PC-9 (cell line): ENCODE measurements around the gene FGF14. TPM values are rescaled to one million over a fixed set of nuclear protein-coding genes. Genes with fewer than 3 reads are reported as not detected.

ENCODE experiments used
- BruUV-seq: library from RNA; stranded (reverse); fragments of 400-500 nt; replicated peaks from 2 replicates; lab custom pipeline; 2021; lab: Mats Ljungman, UMichigan
- CTCF ChIA-PET: fragments of 300-600 bp; sonication (Branson Sonifier 250); formaldehyde crosslinking; loops from one replicate; lab custom pipeline; 2022; ENCODE audit warnings: antibody characterized with exemption; lab: Charles Lee
- POLR2A ChIA-PET: fragments of 300-600 bp; sonication (Branson Sonifier 250); formaldehyde crosslinking; loops from one replicate; lab custom pipeline; 2022; ENCODE audit warnings: antibody characterized with exemption; ENCODE audit not compliant: unreplicated experiment; lab: Charles Lee
- DNase-seq, 2 experiments: peaks; one replicate each; pipeline versions ENCODE4 v3.0.0 to v3.0.0-alpha.2; 2015 to 2022; ENCODE audit warnings: mixed read lengths in 1 of 2
- H2AFZ ChIP-seq: fragments of 200-600 bp; sonication (generic); 2 replicates; pipeline ENCODE4 v1.8.1; 2017; ENCODE audit warnings: antibody characterized with exemption
- H3F3A ChIP-seq: fragments of 200-600 bp; sonication (generic); 2 replicates; pipeline ENCODE4 v1.8.1; 2017; ENCODE audit warnings: antibody characterized with exemption, mild to moderate bottlenecking, low read depth; ENCODE audit not compliant: insufficient read depth
- H3K27ac ChIP-seq: fragments of 200-600 bp; sonication (generic); 2 replicates; pipeline ENCODE4 v1.6.1; 2016; ENCODE audit warnings: mixed run types
- H3K27me3 ChIP-seq: fragments of 200-600 bp; sonication (generic); 2 replicates; pipeline ENCODE4 v1.6.1; 2016; ENCODE audit warnings: low read depth, mixed run types; ENCODE audit not compliant: insufficient read depth
- H3K36me3 ChIP-seq: fragments of 200-600 bp; sonication (generic); 2 replicates; pipeline ENCODE4 v1.6.1; 2016; ENCODE audit warnings: low read depth, mixed run types
- H3K4me1 ChIP-seq: fragments of 200-600 bp; sonication (generic); replicated peaks from 2 replicates; pipeline ENCODE4 v1.6.1; 2016; ENCODE audit warnings: mixed run types; ENCODE audit not compliant: insufficient read depth
- H3K4me2 ChIP-seq: fragments of 200-600 bp; sonication (generic); 2 replicates; pipeline ENCODE4 v1.6.1; 2017; ENCODE audit warnings: mixed run types
- H3K4me3 ChIP-seq: fragments of 200-600 bp; sonication (generic); 2 replicates; pipeline ENCODE4 v1.6.1; 2016; ENCODE audit warnings: mixed run types
- H3K79me2 ChIP-seq: fragments of 200-600 bp; sonication (generic); 2 replicates; pipeline ENCODE4 v1.6.1; 2017; ENCODE audit warnings: low read depth, mixed run types
- H3K9me2 ChIP-seq: fragments of 200-600 bp; sonication (generic); 2 replicates; pipeline ENCODE4 v1.8.1; 2017; ENCODE audit warnings: mild to moderate bottlenecking; ENCODE audit not compliant: insufficient read depth
- H3K9me3 ChIP-seq: fragments of 200-600 bp; sonication (generic); 2 replicates; pipeline ENCODE4 v1.8.1; 2016; ENCODE audit warnings: low read depth; ENCODE audit not compliant: insufficient read depth
- H4K20me1 ChIP-seq: fragments of 200-600 bp; sonication (generic); 2 replicates; pipeline ENCODE4 v1.8.1; 2017; ENCODE audit not compliant: insufficient read depth
- CTCF ChIP-seq: fragments of 200-600 bp; sonication (generic); conservative IDR thresholded peaks from 2 replicates; pipeline ENCODE4 v1.6.1; 2017; ENCODE audit warnings: mixed run types, antibody characterized with exemption, mild to moderate bottlenecking, moderate library complexity
- EZH2 ChIP-seq: fragments of 200-600 bp; sonication (generic); IDR thresholded peaks from 2 replicates; pipeline ENCODE4 v1.8.0; 2017; ENCODE audit warnings: antibody characterized with exemption, low read depth
- intact Hi-C: fragments of 100-400 bp; cut with micrococcal nuclease; formaldehyde crosslinking; loops from one replicate; pipeline ENCODE4 v1.10.0; 2022; ENCODE audit not compliant: unreplicated experiment
- total RNA-seq: library from RNA; stranded (reverse); gene quantifications from 2 replicates; pipeline ENCODE4 v1.2.3, GENCODE V29; 2021

The FGF14 gene
- total RNA-seq, 1 experiment from 2014 or later, result not detected

- peaks cover 27% of the 10 kb centered on the region; the same call in 1 of the 2 replicates for H3K27me3 ChIP-seq
- BruUV-seq, result no TSS peak
- ChIA-PET POLR2A (no interaction called here), CTCF (no interaction called here)
- no peaks in the 10 kb centered on the region for H3K36me3 ChIP-seq
- no peaks in the 10 kb centered on the region for H3K9me3 ChIP-seq
- H2AFZ ChIP-seq, result no peak overlapping the region
- no peak overlapping the region for H3K27ac ChIP-seq
- TF ChIP-seq CTCF (no peak), EZH2 (no peak)
- no peak overlapping the region for H3K4me2 ChIP-seq
- no peak overlapping the region for H3K4me3 ChIP-seq
- peaks cover 15% of the 10 kb centered on the region; the same call in 1 of the 2 replicates for H3K4me1 ChIP-seq
- no peaks in the 10 kb centered on the region for H4K20me1 ChIP-seq
- intact Hi-C loops, result no loop called here
- no peaks in the 10 kb centered on the region; the same call in 1 of the 2 replicates for H3K9me2 ChIP-seq
- no peaks in the 10 kb centered on the region for H3K79me2 ChIP-seq
- no peak for DNase-seq
- H3F3A ChIP-seq, result no peaks in the 10 kb centered on the region
Observed at GRCh38 chr13:102240110-102240509, 161.7 kb downstream of the FGF14 start.

DNA sequence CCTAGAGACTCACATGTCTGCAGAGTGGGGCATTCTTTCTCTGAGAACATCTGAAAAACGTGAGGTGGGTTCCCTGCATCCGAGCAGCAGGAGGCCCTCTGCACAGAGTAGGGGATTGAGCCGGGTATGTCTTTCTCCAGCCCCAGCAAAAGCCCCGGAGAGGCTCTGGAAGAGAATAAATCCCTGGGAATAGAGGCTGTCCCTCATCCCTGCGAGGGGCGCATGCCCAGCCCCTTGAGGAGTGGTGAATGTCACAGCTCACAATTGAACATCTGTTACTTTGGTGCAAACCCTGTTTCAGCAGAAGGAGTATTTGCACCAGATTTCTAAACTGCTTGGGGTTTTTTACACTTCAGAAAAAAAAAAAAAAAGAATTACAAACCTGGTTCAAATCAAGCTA lies 164.6 kb downstream of the FGF14 start:
- POLR2A ChIA-PET, result no interaction called here

GRCh38 chr13:102236830-102237229 lies 165.0 kb downstream of the FGF14 start:
- CTCF ChIA-PET, result no interaction called here
- POLR2A ChIA-PET, result no interaction called here
- no peaks in the 10 kb centered on the region for H4K20me1 ChIP-seq
- H3F3A ChIP-seq, result no peaks in the 10 kb centered on the region
- intact Hi-C loops, result no loop called here
- no peak overlapping the region for H3K4me2 ChIP-seq
- H3K36me3 ChIP-seq, result no peaks in the 10 kb centered on the region
- TF ChIP-seq EZH2 (no peak), CTCF (no peak)
- no peak overlapping the region for H2AFZ ChIP-seq
- H3K27ac ChIP-seq, result no peak overlapping the region
- no peaks in the 10 kb centered on the region for H3K9me2 ChIP-seq
- no TSS peak for BruUV-seq
- no peak for DNase-seq
- H3K79me2 ChIP-seq, result no peaks in the 10 kb centered on the region
- no peaks in the 10 kb centered on the region for H3K9me3 ChIP-seq
- H3K27me3 ChIP-seq, result 0 out of 2 replicates have a peak, but pooled peaks cover 10% of the 10 kb centered on the region
- no peak overlapping the region for H3K4me3 ChIP-seq
- H3K4me1 ChIP-seq, result peaks cover 15% of the 10 kb centered on the region; the same call in 1 of the 2 replicates

More for the DNA sequence above, 164.6 kb downstream of the FGF14 start:
- CTCF ChIA-PET, result no interaction called here
- no peaks in the 10 kb centered on the region for H4K20me1 ChIP-seq
- no peaks in the 10 kb centered on the region for H3K9me3 ChIP-seq
- no peak for DNase-seq
- no peaks in the 10 kb centered on the region for H3K9me2 ChIP-seq
- no peak for TF ChIP-seq EZH2
- no peak for TF ChIP-seq CTCF
- BruUV-seq, result no TSS peak
- H2AFZ ChIP-seq, result no peak overlapping the region
- no peak overlapping the region for H3K27ac ChIP-seq
- H3K4me2 ChIP-seq, result no peak overlapping the region
- H3K4me1 ChIP-seq, result peaks cover 15% of the 10 kb centered on the region; the same call in 1 of the 2 replicates
- H3K79me2 ChIP-seq, result no peaks in the 10 kb centered on the region
- no peaks in the 10 kb centered on the region for H3K36me3 ChIP-seq
- H3K27me3 ChIP-seq, result 0 out of 2 replicates have a peak, but pooled peaks cover 10% of the 10 kb centered on the region
- intact Hi-C loops, result no loop called here
- no peak overlapping the region for H3K4me3 ChIP-seq
- no peaks in the 10 kb centered on the region for H3F3A ChIP-seq
